HPDE6-E6E7 (cell line): ENCODE results near the gene NHLH1.

Experiments
- DNase-seq: peaks from one replicate; pipeline ENCODE4 v3.0.0; 2011; ENCODE audit warnings: missing footprints; ENCODE audit errors: extremely low spot score

The NHLH1 gene

GRCh38 chr1:160358073-160358472, 8.8 kb upstream of the NHLH1 start:
- DNase-seq: no peak

GRCh38 chr1:160359559-160360226, 7.2 kb upstream of the NHLH1 start:
- no peak for DNase-seq

DNA sequence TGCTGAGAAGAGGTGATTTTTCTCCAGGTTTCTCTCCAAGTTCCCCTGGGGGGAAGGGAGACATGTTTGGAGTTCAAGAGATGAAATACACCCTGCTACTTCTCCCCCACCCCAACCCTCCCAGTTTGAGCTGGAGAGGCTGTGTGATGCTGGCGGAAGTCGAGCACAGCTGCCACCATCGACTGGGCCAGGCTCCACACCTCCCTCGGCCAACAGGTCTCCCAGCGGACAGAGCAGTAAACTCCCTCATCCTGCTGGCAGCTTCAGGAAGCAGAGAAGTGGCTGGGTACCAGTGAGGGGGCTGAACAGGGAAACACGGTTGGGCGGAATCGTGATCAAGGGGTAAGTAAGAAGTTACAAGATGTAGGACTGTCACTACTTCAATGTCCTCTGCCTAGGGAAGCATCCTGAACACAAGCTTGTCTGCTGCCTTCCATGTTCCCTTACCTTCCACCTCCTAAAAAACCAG, 6.6 kb upstream of the NHLH1 start:
- DNase-seq: no peak

DNA sequence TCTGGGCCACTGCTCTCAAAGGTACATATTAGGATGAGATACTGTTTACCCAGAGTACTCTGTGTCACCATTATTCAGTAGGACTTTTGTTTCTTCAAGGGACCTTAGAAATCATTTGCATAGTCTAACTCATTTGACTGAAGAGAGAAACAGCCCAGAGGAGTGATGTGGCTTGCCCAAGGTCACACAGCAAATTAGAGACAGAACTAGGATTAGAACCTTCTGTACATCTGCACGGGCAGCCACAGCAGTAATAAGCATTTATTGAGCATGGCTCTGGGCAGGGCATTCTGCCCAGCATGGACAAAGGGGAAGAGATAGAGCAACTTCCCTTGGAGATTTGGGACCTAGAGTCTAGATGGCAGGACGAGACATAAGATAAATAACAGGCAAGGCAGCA, 5.7 kb upstream of the NHLH1 start:
- no peak for DNase-seq

- DNase-seq: no peak
Measured at GRCh38 chr1:160361814-160362167, 5.1 kb upstream of the NHLH1 start.

DNA sequence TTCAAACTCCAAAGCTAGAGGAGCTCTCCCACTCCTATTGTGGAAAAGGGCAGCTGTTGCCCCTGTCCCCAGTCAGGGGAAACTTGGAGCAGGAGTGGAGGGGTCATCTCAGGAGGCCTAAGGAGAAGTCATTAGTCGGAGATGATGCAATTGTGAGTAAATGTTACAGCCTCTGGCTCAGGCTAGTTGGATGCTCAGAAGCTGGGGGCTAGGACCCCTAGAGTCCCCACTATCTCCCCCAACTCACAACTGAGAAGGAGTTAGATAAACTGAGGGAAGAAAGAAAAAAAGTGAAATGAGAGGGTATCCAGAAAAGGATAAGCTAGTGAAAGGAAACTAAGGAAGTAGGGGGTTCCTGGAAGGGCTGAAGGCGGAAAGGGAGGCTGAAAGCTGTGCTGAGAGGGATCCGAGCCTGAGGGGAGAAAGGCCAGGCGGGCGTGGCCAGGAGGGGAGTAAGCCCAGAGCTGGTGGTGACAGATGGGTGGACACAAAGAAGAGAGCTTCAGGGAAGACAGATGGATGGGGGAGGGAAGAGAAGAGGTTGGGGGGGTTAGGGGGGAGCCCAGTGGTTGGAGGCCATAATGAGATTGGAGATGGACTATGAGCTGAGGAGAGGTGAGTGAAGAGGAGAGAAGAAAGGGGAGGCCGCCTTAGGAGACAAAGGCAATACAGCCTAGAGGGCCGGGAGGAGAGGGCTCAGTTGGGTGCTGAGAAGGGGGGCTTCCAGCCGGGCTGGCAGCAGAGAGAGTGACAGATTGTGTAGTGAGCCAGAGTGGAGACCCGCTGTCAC, 4.5 kb upstream of the NHLH1 start:
- DNase-seq: no peak

GRCh38 chr1:160363010-160363409, 3.9 kb upstream of the NHLH1 start:
- DNase-seq: no peak

GRCh38 chr1:160363951-160364735, 2.7 kb upstream of the NHLH1 start:
- no peak for DNase-seq

DNA sequence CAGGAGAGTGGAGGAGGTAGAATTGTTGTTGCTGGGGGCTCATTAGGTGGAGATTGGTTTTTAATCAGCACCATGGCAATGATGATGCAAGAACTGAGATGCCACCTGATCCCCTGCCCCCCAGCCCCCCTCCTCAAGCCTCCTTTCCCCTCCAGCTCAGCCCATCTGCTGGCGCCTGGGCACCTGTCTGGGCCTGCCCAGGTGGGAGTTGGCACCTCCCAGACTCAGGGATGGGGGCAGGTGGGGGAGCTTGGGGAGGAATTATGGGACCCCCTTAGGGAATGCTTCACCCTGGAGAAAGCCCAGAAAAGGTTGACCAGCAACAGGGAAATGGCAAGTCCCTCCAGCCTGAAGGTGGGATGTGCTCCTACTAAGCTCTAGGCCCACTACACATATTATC, 1.5 kb upstream of the NHLH1 start:
- no peak for DNase-seq

- no peak for DNase-seq
Measured at GRCh38 chr1:160367516-160367900, 637 bp downstream of the NHLH1 start.

DNA sequence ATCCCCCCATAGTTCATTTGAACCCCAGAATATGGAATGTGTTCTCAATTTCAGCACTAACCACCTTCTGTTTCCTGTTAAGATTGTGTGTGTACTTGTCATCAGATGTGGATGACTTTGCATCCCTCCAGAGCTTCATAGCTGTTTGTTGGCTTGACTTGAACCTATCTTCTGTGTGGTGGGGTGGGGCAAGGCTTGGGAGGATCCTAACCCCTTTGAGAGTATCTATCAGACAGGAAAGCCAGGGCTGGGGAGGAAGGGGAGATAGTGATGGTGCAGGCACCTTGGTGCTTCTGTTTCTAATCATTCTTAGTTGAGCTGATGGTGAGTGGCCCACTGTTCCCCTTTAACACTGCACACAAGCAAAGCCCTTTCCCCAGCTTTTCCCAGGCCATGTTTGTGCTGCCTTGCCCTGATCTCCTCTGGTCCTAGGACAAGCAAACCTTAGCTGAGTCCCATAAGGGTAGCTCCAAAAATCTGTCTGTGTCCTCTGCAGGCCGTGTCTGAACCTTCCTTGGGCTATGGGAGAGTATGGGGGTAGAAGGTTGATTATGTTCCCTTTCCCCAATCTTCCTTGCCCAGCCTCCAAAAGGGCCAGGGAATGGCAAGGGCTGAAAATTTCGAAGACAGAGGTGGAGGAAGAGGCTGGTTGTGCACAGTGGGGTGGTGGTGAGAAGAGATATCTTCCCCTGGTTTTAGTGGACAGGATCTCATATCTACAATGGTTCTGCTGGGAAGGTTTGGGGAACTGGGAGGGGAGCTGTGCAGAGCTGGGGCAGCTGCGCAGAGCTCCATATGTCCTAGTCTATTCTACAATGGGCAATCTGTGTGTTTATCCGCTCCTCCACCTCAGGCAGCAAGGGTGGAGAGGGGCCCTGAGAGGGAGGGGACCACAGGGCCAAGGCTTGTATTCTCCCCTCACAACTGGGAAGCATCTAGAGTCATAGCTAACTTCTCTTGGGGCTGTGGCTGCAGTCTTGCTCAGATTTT, 1.4 kb downstream of the NHLH1 start:
- no peak for DNase-seq

DNA sequence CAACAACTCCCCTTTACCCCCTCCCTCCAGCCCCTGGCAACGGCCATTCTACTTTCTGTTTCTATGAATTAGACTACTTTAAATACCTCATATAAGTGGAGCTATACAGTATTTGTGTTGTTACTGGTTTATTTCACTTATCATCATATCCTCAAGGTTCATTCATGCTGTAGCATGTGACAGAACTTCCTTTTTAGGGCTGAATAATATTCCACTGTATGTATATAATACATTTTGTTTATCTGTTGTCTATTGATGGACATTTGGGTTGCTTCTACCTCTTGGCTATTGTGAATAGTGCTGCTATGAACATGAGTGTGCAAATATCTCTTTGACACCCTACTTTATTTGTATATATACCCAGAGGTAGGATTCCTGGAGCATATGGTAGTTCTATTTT, 2.2 kb downstream of the NHLH1 start:
- no peak for DNase-seq

- DNase-seq: no peak
Measured at GRCh38 chr1:160370561-160371345, 3.9 kb downstream of the NHLH1 start.

DNA sequence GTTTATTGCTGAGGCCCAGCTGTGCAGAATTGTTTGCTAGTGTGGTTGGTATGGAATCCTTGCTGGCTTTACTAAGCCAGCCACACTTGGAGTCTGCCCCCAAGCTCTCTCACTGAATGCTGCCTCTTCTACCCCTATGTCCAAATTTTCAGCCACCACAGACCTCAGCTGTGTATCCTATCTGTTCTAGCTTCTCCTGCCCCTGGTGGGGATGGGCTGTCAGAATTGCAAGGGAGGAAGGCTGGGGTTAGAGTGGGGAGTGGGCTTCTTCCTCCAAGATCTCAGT, 4.4 kb downstream of the NHLH1 start:
- no peak for DNase-seq

GRCh38 chr1:160371756-160372155, 4.9 kb downstream of the NHLH1 start:
- DNase-seq: no peak

DNA sequence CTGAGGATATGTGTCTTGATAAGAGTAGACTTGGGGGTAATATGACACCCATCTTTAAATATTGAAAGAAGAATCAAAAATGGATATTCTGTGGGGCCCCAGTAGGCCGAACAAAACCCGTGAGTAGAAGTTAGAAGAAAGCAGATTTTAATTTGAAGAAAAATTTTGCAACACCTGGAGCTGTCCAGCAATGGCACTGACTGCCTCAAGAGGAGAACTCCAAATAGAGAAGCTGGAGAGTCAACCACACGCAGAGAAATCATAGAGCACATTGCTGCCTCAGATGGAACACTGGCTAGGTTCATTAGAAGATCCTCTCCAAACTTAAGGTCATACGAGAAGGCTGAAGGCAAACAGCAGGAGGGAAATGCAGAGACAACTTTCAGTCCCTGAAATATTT, 6.8 kb downstream of the NHLH1 start:
- no peak for DNase-seq

DNA sequence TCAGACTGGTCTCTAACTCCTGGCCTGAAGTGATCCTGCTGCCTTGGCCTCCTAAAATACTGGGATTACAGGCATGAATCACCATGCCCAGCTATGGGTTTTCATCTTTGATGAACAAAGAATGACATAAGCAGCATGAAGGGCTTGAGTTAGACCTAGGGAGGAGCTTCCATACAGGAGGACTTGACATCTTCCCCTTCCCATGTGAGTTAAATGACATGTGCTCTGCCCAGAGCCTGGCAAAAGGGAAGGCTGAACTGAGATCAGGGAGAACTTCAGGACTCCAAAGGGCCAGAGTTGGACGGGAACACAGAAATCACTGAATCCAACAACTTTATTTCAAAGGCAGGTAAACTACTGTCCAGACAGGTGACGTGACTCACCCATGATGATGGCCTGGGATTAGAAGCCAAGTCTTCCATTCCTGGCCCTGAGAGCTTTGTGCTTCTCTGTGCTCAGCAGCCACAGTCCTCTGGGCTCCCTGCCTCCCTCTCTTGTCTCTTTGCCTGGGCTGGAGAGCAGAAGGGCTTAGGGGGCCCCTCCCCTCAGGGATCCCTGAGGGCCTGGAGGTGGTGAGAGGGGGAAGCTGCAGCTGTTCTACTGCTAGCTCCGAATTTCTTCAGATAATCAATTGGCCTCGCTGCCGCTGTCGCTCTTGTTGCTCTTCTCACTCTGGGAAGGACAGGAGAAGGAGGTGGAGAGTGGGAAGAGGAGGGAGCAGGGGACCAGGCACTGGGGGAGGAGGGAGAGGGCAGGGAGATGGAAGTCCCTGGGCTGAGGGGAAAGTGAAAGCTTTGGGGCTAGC, 7.6 kb downstream of the NHLH1 start:
- no peak for DNase-seq

DNA sequence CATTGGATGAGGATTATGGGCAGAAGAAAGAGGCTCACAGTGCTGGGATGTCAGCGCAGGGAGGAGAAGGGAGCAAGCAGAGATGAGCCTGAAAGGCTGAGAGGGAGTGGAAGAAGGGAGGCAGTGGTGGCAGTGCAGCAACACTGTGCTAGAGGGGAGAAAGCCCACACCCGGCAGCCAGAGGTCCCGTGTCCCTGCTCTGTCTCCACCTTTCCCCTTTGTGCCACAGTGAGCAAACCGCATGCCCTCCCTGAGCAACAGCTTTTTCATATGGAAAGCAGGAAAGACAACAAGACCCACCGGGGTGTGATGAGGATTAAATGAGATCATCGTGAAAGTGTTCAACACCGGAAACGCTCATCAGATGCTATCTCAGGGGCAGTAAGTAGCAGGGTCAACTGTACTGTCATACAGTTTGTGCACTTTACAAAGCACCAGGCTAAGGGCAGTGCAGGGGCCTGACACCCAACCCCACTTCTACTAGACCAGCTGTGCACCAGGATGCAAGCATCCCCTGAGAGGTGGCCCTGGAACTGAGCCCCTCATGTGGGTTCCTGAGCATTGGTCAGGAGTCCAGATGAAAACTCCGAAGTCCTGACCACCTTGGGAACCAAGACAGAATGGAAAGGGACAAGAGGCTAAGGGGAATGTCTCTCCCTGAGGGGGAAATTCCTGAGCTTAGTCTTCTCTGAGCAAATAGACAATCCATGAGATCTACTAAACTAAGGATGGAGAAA, 9.1 kb downstream of the NHLH1 start:
- DNase-seq: no peak

DNA sequence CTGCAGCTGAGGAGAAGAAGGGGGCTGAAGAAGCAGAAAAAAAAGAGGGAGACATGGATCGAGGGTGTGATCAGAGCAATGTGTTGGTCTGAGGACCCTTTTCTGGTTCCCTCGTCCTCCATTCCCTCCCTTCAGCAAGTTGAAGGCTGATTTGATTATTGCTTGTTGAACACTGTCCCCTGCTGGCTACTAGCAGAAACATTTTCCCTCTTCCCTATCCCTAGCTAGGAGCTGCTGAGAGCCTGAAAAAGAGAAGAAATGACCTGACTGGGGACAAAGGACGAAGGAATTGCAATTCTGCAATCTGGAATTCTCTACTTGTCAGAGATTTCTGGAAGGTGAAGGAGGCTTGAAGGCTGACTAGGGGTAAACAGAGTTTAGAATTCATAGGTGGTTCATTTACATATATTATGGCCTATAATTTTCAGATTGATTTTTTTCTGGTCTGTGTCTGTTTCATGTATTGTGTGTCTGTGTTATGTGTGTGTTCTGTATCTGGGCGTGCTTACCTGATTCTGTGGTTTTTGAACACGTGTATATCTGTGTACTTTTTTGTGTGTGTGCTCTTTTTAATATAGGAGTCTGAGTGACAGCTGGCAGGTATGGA, 9.8 kb downstream of the NHLH1 start:
- DNase-seq: no peak
